ENCODE results near the gene KIF16B. TPM values are rescaled to one million over a fixed set of nuclear protein-coding genes. Genes with fewer than 3 reads are reported as not detected.

The KIF16B gene
- total and polyA plus RNA-seq, 10 of the 15 experiments (the other 5 are each of a cell fraction or from before 2014, with no cell fraction given) = 0.21 to 5.2 (median 3.0) TPM

- no peak for DNase-seq (ENCODE audit: low read depth, low spot score)
- no peak overlapping the region for H3K4me3 ChIP-seq
- H3K4me1 ChIP-seq (ENCODE audit: control insufficient read depth, insufficient read depth, low read length) = no peaks in the 10 kb centered on the region
- CTCF ChIA-PET = interaction anchor here (1.1 to 1.4 kb wide), 2 partner anchors 83 to 520 kb away, joined by 3 read pairs; no protein-coding TSS in a partner anchor
- H3K79me2 ChIP-seq (ENCODE audit: control insufficient read depth, insufficient read depth, low read length) = no peaks in the 10 kb centered on the region
- RAD21 ChIA-PET (ENCODE audit: unreplicated experiment) = no interaction called here
- FAIRE-seq = no peak
- BruUV-seq (replicated peaks) = no TSS peak
- intact Hi-C loops (cut with micrococcal nuclease; ENCODE audit: unreplicated experiment) (no loop called here), in situ Hi-C loops (cut with MboI) (no loop called here)
- H3K27ac ChIP-seq (ENCODE audit: control insufficient read depth, insufficient read depth) = no peak overlapping the region
- POLR2A ChIA-PET = no interaction called here
- no peak for ATAC-seq
- H2AFZ ChIP-seq (ENCODE audit: control insufficient read depth, low read depth, low read length) = no peak overlapping the region
- H3K4me2 ChIP-seq (ENCODE audit: control insufficient read depth, insufficient read depth) = no peak overlapping the region
- H4K20me1 ChIP-seq (ENCODE audit: control insufficient read depth, insufficient read depth) = no peaks in the 10 kb centered on the region
- H3K9me3 ChIP-seq (replicated peaks; ENCODE audit: control insufficient read depth, insufficient read depth, low read length) = no peaks in the 10 kb centered on the region
- no peak for TF ChIP-seq ATF2 (IDR thresholded peaks at IDR 0.05; ENCODE audit: low read length)
- TF ChIP-seq ZNF207 (IDR thresholded peaks at IDR 0.05; ENCODE audit: borderline replicate concordance) = no peak
- no peak for TF ChIP-seq MXI1 (IDR thresholded peaks at IDR 0.05; ENCODE audit: low read depth, low read length)
- no peak for TF ChIP-seq MLLT1 (IDR thresholded peaks at IDR 0.05)
- no peak for TF ChIP-seq RAD51 (IDR thresholded peaks at IDR 0.05)
- no peak for TF ChIP-seq FOXM1 (IDR thresholded peaks at IDR 0.05; ENCODE audit: low read depth, low read length)
- no peak for TF ChIP-seq PAX8 (IDR thresholded peaks at IDR 0.05)
- TF ChIP-seq CBFB (IDR thresholded peaks at IDR 0.05; ENCODE audit: low read depth) = no peak
- no peak for TF ChIP-seq CREM (IDR thresholded peaks at IDR 0.05; ENCODE audit: low read depth)
- no peak for TF ChIP-seq SIX5 (IDR thresholded peaks at IDR 0.05; ENCODE audit: low read depth, low read length, severe bottlenecking)
- no peak overlapping the region for H3K9ac ChIP-seq (ENCODE audit: control insufficient read depth, insufficient read depth, low read length)
- no peaks in the 10 kb centered on the region for H3K36me3 ChIP-seq (ENCODE audit: control insufficient read depth in 2 of 2, insufficient read depth in 2 of 2, low read length in 1 of 2)
- WGBS (ENCODE audit: insufficient coverage, insufficient replicate concordance, low lambda C conversion rate, missing lambda C conversion rate) = 20% methylated on average over 1 of the region's 1 CpG
- SMC1A ChIA-PET (ENCODE audit: uncharacterized antibody, unreplicated experiment) = no interaction called here
- H3K27me3 ChIP-seq (replicated peaks in 1 of 2; ENCODE audit: control insufficient read depth in 2 of 2, insufficient read depth in 2 of 2, low read length in 1 of 2) = no peaks in the 10 kb centered on the region
Observed at GRCh38 chr20:16362642-16363041, 210.6 kb downstream of the KIF16B start.

Data from GM12878 (cell line).